SK-N-SH (cell line): Measurements from ENCODE around the gene IFNW1.

Experiments
- CTCF ChIP-seq: fragments of 200-600 bp; sonication (generic); IDR thresholded peaks from 2 replicates; pipeline ENCODE4 v1.6.1; 2017; ENCODE audit warnings: antibody characterized with exemption, mild to moderate bottlenecking, moderate library complexity
- EP300 ChIP-seq, 2 experiments: IDR thresholded peaks; 2 replicates each; pipeline versions ENCODE4 v1.4.0 to v1.6.1; 2012; ENCODE audit warnings: borderline replicate concordance in 1 of 2, low read depth in 1 of 2, low read length in 1 of 2
- EZH2phosphoT487 ChIP-seq: fragments of 200-600 bp; sonication (generic); IDR thresholded peaks from 2 replicates; pipeline ENCODE4 v1.6.1; 2017; ENCODE audit warnings: low read depth, mixed run types, mild to moderate bottlenecking, antibody characterized with exemption, moderate library complexity, borderline replicate concordance
- JUND ChIP-seq: IDR thresholded peaks from 2 replicates; pipeline ENCODE4 v1.4.0; 2012
- PBX3 ChIP-seq: IDR thresholded peaks from 2 replicates; pipeline ENCODE4; 2012
- POLR2AphosphoS5 ChIP-seq: IDR thresholded peaks from 2 replicates; pipeline ENCODE4 v1.6.1; 2012; ENCODE audit warnings: low read depth, low read length
- RAD21 ChIP-seq: IDR thresholded peaks from 2 replicates; pipeline ENCODE4 v1.6.1; 2012; ENCODE audit warnings: mild to moderate bottlenecking, low read length
- REST ChIP-seq: IDR thresholded peaks from 2 replicates; pipeline ENCODE4 v1.6.1; 2012; ENCODE audit warnings: mild to moderate bottlenecking, low read depth, low read length, moderate library complexity
- SMC3 ChIP-seq: IDR thresholded peaks from 2 replicates; pipeline ENCODE4 v1.6.1; 2012; ENCODE audit warnings: low read depth, low read length, improper control_type of control experiment
- TAF1 ChIP-seq: IDR thresholded peaks from 2 replicates; pipeline ENCODE4 v1.6.1; 2012; ENCODE audit warnings: low read depth, mild to moderate bottlenecking, low read length, moderate library complexity, borderline replicate concordance
- TF ChIP-seq, protein P1 (sequence below): fragments of 150-350 bp; IDR thresholded peaks from 2 replicates; pipeline ENCODE4 v1.6.1; 2017; ENCODE audit warnings: antibody characterized with exemption, low read length, low read depth, borderline replicate concordance

DNA sequence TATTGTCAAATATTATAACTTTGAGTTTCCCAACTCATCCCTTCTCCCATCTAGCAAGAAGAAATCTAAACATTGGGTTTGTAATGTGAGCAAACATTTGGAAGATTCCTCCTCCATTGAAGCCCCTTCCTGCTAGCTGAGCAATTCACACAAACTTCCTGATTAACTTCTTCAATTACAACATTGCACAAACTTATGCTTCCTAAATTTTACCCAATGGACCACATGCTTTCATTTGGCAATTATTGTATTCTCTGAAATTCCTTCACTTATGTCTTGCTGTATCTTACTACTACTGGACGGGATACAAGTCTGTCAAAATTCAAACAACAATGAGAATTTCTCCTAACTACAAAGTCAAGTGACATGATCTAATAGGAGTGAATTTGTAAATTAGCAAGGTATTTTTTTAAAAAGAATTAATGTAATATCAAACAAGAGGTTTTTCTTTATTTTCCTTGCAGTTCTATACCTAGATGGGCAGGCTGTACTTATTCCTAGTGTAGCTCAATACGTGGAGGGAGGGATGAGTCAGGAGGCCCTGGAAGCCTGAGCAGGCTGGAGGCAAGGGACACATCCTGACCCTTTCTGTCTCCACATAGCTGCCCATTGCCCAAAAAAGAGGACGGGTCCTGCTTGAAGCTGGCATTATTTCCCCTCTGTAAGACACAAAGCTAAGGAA is 11.8 kb upstream of the IFNW1 start:
- no peak for TF ChIP-seq EZH2phosphoT487
- no peak for TF ChIP-seq EP300 (IDR thresholded peaks at IDR 0.05; ENCODE audit: borderline replicate concordance in 1 of 2, low read depth in 1 of 2, low read length in 1 of 2)
- TF ChIP-seq PBX3, result no peak
- TF ChIP-seq SMC3, result no peak
- TF ChIP-seq CTCF, result no peak
- no peak for TF ChIP-seq REST
- no peak for TF ChIP-seq POLR2AphosphoS5
- TF ChIP-seq TAF1, result no peak
- TF ChIP-seq, protein P1, sequence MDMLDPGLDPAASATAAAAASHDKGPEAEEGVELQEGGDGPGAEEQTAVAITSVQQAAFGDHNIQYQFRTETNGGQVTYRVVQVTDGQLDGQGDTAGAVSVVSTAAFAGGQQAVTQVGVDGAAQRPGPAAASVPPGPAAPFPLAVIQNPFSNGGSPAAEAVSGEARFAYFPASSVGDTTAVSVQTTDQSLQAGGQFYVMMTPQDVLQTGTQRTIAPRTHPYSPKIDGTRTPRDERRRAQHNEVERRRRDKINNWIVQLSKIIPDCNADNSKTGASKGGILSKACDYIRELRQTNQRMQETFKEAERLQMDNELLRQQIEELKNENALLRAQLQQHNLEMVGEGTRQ, result no peak
- no peak for TF ChIP-seq RAD21
- no peak for TF ChIP-seq JUND
